ENCODE measurements around the gene PTGDR2. TPM values are rescaled to one million over a fixed set of nuclear protein-coding genes. Genes with fewer than 3 reads are reported as not detected.

The PTGDR2 gene
- total RNA-seq, 1 experiment from 2014 or later = not detected

DNA sequence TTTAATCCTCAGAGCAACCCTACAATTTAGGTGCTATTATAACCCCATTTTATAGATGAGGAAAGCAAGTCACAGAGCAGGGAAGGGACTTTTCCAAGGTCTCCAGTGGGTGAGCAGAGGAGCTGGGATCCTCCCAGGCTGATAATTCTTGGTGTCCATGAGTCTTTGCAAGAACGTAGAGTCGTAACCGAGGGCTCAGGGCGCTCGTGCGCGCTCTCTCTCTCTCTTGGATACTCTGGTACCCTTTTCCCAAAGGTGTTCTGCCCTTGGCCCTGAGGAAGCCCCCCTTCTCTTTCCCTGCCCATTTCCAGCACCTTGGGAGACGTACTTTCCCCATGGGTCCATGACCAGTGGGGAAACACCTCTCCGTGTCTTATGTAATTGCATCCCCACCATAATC is 6.4 kb upstream of the PTGDR2 start:
- TF ChIP-seq EZH2 (IDR thresholded peaks at IDR 0.05; ENCODE audit: low read length, unreplicated experiment) = no peak
- no peak for TF ChIP-seq EZH2phosphoT487 (IDR thresholded peaks at IDR 0.05; ENCODE audit: borderline replicate concordance, low read length)
- no peak for TF ChIP-seq CTCF (conservative IDR thresholded peaks at IDR 0.05; ENCODE audit: low read depth, low read length)
- Histone ChIP-seq H3K9me3 (ENCODE audit: low read length) (no peaks in the 10 kb centered on the region), H3K79me2 (ENCODE audit: low read length) (no peaks in the 10 kb centered on the region), H3K27ac (ENCODE audit: low read length) (no peak overlapping the region), H3K4me3 (ENCODE audit: low read length) (no peak overlapping the region), H3K9ac (ENCODE audit: low read length) (no peak overlapping the region), H3K36me3 (ENCODE audit: low read depth, low read length) (no peaks in the 10 kb centered on the region), H3K27me3 (ENCODE audit: low read length) (no peaks in the 10 kb centered on the region), H3K4me2 (ENCODE audit: low read length) (no peak overlapping the region), H3F3A (ENCODE audit: low read length, unreplicated experiment) (no peaks in the 10 kb centered on the region), H3K4me1 (ENCODE audit: insufficient read depth, low read length) (peaks cover 16% of the 10 kb centered on the region), H4K20me1 (ENCODE audit: low read length) (no peaks in the 10 kb centered on the region), H3K9me2 (replicated peaks; ENCODE audit: low read length) (no peaks in the 10 kb centered on the region), H2AFZ (ENCODE audit: low read length) (no peak overlapping the region)
- intact Hi-C loops (cut with micrococcal nuclease) = no loop called here
- no peak for ATAC-seq
- CTCF ChIA-PET = no interaction called here
- POLR2A ChIA-PET (ENCODE audit: unreplicated experiment) = no interaction called here
- no TSS peak for BruUV-seq (replicated peaks)
- DNase-seq = no peak

DNA sequence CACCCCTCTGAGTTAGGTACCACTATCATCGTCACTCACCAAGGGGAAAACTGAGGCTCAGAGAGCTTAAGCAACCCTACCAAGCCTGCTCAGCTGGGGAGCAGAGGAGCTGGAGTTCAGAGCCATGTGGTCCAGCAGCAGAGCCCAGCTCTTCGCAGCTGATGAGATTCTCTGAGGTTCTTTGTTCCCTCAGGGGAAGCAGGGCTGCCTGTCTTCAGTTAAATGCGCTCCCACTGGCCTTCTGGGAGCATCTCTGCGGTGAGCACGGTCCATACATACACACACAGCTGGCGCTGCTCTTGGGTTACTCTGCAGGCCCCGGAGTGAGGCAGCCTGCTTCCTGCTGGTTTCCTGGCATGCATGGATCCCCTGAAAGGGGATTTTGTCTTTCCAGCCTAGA is 5.2 kb upstream of the PTGDR2 start:
- H3K4me2 ChIP-seq (ENCODE audit: low read length) = no peak overlapping the region
- no peak overlapping the region for H2AFZ ChIP-seq (ENCODE audit: low read length)
- no peaks in the 10 kb centered on the region for H3K36me3 ChIP-seq (ENCODE audit: low read depth, low read length)
- H4K20me1 ChIP-seq (ENCODE audit: low read length) = no peaks in the 10 kb centered on the region
- no peaks in the 10 kb centered on the region for H3K79me2 ChIP-seq (ENCODE audit: low read length)
- TF ChIP-seq EZH2phosphoT487 (IDR thresholded peaks at IDR 0.05; ENCODE audit: borderline replicate concordance, low read length) = no peak
- TF ChIP-seq EZH2 (IDR thresholded peaks at IDR 0.05; ENCODE audit: low read length, unreplicated experiment) = no peak
- no peak for TF ChIP-seq CTCF (conservative IDR thresholded peaks at IDR 0.05; ENCODE audit: low read depth, low read length)
- no peaks in the 10 kb centered on the region for H3K9me2 ChIP-seq (replicated peaks; ENCODE audit: low read length)
- no peaks in the 10 kb centered on the region for H3F3A ChIP-seq (ENCODE audit: low read length, unreplicated experiment)
- intact Hi-C loops (cut with micrococcal nuclease) = no loop called here
- no peak overlapping the region for H3K9ac ChIP-seq (ENCODE audit: low read length)
- ChIA-PET CTCF (no interaction called here), POLR2A (ENCODE audit: unreplicated experiment) (no interaction called here)
- H3K4me3 ChIP-seq (ENCODE audit: low read length) = no peak overlapping the region
- H3K4me1 ChIP-seq (ENCODE audit: insufficient read depth, low read length) = peaks cover 8% of the 10 kb centered on the region
- ATAC-seq = no peak
- no peaks in the 10 kb centered on the region for H3K27me3 ChIP-seq (ENCODE audit: low read length)
- H3K9me3 ChIP-seq (ENCODE audit: low read length) = no peaks in the 10 kb centered on the region
- no peak for DNase-seq
- H3K27ac ChIP-seq (ENCODE audit: low read length) = no peak overlapping the region
- BruUV-seq (replicated peaks) = no TSS peak

- TF ChIP-seq EZH2 (IDR thresholded peaks at IDR 0.05; ENCODE audit: low read length, unreplicated experiment) (no peak), EZH2phosphoT487 (IDR thresholded peaks at IDR 0.05; ENCODE audit: borderline replicate concordance, low read length) (no peak), CTCF (conservative IDR thresholded peaks at IDR 0.05; ENCODE audit: low read depth, low read length) (no peak)
- CTCF ChIA-PET = no interaction called here
- Histone ChIP-seq H3K4me2 (ENCODE audit: low read length) (no peak overlapping the region), H3K9me2 (replicated peaks; ENCODE audit: low read length) (no peaks in the 10 kb centered on the region), H3K9ac (ENCODE audit: low read length) (no peak overlapping the region), H3K79me2 (ENCODE audit: low read length) (no peaks in the 10 kb centered on the region), H3K27me3 (ENCODE audit: low read length) (no peaks in the 10 kb centered on the region), H3K4me3 (ENCODE audit: low read length) (no peak overlapping the region), H2AFZ (ENCODE audit: low read length) (no peak overlapping the region), H3K36me3 (ENCODE audit: low read depth, low read length) (no peaks in the 10 kb centered on the region), H3K9me3 (ENCODE audit: low read length) (no peaks in the 10 kb centered on the region), H3F3A (ENCODE audit: low read length, unreplicated experiment) (no peaks in the 10 kb centered on the region), H3K4me1 (ENCODE audit: insufficient read depth, low read length) (peaks cover 8% of the 10 kb centered on the region), H4K20me1 (ENCODE audit: low read length) (no peaks in the 10 kb centered on the region), H3K27ac (ENCODE audit: low read length) (no peak overlapping the region)
- intact Hi-C loops (cut with micrococcal nuclease) = no loop called here
- DNase-seq = no peak
- POLR2A ChIA-PET (ENCODE audit: unreplicated experiment) = no interaction called here
- no peak for ATAC-seq
- no TSS peak for BruUV-seq (replicated peaks)
Observed at GRCh38 chr11:60859616-60860250, 4.0 kb upstream of the PTGDR2 start.
